HG02763 (cell line): Measurements from ENCODE around the gene EGFR.
"Not testable (repeated sequence)": the region's sequence is repeated elsewhere in the genome, so short reads cannot be mapped to it uniquely, and the experiment has no call there.

Experiments
- ATAC-seq: cut with Tn5 transposase; IDR thresholded peaks from one replicate; pipeline ENCODE4 v1.9.1; 2021; ENCODE audit warnings: mild to moderate bottlenecking, moderate library complexity; ENCODE audit not compliant: unreplicated experiment

Gene EGFR

DNA sequence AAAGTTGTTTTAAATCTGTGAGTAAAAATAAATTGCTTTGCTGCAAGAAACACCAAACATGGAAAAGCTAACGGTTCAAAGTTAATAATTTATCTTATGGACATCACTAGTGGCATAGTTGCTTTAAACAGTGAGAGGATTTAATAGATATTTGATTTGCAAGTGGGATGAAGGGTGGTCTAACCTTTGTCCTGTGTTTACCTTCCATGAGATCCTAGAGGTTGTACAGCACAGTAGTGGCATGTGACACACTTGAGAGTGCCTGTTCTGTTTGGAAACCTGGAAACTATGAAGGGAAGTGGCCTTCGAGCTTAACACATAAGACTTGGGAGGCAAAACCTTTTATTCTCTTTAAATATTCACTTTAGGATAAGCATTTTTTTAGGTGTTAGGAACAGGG lies 16.0 kb downstream of the EGFR start:
- no peak for ATAC-seq

DNA sequence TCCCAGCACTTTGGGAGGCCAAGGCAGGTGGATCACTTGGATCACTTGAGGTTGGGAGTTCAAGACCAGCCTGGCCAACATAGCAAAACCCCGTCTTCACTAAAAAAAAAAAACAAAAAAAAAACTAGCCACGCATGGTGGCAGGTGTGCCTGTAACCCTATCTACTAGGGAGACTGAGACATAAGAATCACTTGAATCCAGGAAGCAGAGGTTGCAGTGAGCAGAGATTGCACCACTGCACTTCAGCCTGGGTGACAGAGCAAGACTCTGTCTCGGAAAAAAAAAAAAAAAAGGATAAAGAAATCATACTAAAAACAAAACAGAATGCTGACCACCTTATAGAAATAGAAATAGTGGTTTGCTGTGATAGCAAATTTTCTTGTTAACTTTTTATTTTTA lies 16.6 kb downstream of the EGFR start:
- ATAC-seq, result not testable (repeated sequence)

DNA sequence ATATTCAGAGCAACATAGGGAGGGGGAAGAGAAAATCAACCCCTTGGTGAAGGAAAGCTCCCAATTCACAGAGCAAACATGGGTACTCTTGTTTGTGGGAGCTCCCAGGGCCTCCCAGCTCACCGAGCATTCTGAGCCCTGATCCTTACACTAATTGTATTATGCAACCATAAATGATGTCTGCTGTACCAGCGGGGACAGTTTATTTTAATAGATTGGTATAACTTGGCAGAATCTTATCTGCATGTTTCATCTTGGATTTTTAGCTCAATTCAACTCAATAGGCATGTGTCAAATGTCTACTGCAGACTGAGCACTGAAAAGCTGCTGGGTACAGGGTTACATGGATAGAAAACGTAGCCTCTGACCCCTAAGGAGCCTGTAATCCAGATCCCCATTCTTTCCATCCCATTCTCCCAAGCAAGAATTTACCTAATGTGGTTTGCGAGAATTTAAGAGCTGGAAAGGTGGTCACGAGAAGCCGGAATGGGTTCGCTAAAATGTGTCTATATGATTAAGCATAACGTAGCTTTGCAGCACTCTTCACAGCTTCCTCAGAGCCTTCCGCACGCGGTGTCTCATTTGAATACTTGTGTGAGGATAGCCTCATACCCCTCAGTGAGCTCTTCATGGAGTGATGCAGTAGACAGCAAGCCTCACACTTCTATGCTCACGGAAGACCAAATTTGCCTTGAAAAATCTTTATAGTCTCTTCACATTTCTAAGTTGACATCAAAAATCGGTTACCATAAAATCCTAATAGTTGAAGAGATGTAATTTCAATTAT lies 18.3 kb downstream of the EGFR start:
- ATAC-seq, result no peak

DNA sequence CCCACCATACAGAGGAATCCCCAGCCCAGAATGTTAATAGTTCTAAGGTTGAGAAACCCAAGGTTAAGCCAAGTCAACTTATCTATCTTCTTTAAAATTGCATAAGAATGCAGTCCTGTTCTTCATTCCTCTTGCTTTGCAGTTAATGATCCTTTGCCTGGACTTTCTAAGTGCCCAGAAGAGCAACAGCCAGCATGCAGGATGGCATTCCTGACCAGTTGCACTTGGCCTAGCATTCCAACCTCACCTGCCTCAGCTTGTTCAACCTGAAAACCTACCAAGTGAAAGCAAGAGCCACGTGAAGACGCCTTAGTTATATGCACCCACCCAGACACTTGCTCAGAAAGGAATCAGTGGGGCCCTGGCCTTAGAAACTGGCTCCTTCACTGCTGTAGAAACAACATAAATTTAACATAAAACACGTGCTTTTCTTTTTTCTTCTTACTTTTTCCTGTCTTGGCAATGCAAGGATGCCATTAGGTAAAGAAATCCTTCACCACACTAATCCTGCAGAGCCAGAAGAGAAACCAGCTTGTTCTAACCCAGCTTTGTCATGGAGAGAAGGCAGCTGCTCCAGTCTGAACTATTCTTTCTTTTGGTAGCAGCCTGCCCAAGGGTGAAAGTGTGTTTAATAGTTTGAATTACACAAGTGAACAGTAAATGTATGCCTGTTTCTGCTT lies 25.0 kb downstream of the EGFR start:
- ATAC-seq, result no peak

DNA sequence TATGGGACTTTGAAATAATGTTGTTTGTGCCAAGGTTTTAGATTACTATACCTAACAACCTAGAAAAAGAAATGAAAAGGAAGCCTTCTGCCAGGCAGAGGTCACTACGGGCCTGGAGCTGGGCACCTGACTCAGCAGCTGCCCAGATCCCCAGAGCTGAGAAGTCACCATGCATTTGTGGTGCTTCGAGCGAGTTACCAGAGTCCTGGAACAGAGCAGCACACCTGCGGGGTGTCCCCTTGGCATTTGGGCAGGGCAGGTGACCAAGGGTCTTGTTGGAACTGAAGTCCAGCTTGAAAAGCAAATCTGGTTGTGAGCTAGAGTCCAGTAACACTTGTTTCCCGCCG lies 25.5 kb downstream of the EGFR start:
- ATAC-seq, result no peak

DNA sequence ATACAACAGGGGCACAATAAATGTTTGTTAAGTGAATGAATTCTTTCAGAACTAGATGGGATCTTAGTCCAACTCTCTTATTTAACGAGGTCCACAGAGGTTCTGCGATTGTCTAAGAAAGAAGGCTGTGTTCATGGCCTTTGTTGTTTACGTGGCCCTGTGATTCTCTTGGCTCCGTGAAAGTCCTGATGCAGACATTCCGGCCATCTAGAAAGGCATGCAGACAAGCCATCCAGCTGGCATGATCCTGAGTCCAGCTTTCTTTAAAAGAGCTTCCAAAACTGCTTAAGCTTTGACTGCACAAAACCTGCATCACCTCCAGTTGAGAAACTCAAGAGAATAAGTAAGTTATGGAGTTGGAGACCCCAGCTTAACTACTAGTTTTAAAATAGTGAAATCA lies 26.0 kb downstream of the EGFR start:
- no peak for ATAC-seq

DNA sequence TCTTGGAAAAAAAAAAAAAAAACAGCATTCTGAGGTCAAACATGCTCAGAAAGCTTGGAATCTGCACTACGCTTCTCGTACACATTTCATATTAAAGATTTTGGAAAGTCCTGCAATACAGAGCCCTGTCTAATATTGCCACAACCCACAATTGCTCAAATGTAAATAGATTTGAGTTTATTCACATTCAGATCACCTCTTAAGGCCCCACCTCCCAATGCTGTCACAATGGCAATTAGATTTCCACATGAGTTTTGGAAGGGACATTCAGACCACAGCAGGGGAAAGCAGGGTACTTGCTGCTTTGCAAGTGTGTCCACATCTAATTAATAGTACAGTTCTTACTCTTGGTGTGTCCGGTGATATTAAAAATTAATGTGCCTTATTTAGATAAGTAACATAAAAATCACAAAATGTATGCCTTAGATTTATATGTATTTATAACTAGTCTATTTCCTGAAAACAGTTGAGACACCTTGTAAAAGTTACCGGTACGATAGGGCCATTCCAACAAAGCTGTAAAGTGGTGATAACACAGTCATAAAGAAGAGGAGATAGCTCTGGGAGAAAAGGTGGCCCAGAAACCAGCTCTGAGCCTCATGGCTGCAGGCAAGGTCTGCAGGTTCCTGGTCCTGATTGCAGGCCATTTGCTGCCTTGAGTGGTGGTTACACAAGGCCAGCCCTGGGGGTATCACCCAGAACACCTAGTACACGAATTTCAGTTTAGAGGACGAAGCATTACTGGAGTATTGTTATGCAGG lies 27.9 kb downstream of the EGFR start:
- ATAC-seq, result no peak

DNA sequence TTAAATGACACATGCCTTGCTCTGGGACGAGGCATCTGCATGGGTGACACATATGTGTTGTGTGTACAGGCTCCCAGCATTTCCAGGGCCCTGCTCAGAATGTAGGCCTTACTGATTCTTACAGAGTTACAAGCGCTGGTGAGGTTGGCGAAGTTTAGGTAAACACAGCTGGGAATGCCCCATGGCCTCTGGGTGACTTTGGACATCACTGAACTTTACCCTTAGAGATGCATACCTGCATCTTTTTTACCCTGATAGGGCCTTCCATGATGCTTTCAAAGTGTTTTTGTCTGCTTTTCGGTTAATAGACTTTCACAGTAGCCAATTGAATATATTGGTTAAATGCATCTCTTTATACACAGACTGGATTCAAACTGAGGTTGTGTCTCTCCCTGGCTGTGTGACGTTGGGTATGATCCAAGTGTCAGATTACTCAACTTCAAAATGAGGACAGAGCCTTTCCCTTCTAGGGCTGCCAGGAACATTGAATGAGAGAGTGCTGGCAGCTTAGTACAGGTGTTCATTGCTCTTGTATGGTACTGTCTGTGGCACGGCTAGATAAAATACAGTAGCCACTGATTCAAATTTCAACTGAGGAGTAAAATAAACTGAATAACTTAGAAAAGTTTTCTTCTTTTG lies 29.5 kb downstream of the EGFR start:
- no peak for ATAC-seq

DNA sequence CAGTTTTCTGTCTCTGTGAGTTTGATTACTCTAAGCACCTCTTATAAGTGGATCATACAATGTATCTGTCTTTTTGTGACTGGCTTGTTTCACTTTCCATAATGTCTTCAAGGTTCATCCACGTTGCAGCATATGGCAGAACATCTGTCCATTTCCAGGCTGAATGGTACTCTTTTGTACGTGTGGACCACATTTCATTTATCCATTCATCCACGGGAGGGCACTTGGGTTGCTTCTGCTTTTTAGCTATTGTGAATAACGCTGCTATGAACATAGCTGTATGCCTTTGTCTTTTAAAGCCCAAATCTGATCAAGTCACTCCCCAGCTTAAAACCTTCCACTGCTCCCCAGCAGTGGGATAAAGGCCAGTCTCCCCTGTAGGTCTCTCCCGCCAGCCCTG lies 31.5 kb downstream of the EGFR start:
- no peak for ATAC-seq

DNA sequence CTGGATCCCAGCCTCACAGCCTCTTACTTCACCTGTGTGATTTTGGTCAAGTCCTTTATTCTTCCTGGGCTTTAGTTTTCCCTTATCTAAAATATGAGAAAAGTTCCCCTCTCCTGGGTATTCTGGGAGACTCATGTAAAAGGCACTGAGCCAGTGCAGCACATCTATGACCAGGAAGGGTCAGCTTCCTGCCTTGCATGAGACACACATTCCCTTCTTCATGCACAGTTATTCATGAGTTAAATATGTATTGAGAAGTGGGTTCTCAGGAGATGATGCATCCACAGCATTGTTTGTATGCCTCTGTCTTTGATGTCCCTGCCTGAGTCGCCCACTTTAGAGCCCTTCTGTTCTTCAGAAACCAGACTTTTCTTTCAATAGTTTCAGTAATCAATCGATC lies 33.3 kb downstream of the EGFR start:
- no peak for ATAC-seq

DNA sequence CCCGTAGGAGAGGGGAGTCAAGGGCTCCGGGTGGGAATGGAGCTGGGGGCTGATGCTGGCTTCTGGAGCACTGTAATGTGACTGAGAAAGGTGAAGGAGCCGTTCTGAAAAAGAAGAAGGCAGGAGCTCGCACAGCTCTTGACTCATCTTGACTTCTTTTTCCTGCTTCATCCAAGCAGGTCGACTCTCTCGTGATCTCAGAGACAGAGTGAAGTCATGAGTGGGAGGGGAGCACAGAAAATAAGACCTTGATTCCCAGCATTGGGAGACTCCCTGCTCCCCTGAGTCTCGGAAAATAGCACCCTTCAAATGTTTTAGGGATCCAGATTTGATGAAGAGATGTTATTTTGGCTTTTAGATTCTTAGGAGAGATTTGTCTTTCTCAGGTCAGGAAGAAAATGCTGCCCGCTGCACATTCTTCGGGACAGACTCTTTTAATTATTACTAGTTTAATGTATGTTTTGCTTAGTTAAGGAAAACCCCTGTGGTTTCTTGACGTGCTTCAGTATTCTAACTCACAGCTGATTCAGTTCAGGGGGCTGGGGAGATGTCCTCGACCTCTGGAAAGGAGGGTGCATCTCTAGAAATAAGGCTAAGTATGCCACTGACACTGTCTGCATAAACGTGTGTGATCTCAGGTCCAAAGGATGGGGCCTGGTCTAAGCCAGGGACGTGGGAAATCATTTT lies 34.1 kb downstream of the EGFR start:
- no peak for ATAC-seq

DNA sequence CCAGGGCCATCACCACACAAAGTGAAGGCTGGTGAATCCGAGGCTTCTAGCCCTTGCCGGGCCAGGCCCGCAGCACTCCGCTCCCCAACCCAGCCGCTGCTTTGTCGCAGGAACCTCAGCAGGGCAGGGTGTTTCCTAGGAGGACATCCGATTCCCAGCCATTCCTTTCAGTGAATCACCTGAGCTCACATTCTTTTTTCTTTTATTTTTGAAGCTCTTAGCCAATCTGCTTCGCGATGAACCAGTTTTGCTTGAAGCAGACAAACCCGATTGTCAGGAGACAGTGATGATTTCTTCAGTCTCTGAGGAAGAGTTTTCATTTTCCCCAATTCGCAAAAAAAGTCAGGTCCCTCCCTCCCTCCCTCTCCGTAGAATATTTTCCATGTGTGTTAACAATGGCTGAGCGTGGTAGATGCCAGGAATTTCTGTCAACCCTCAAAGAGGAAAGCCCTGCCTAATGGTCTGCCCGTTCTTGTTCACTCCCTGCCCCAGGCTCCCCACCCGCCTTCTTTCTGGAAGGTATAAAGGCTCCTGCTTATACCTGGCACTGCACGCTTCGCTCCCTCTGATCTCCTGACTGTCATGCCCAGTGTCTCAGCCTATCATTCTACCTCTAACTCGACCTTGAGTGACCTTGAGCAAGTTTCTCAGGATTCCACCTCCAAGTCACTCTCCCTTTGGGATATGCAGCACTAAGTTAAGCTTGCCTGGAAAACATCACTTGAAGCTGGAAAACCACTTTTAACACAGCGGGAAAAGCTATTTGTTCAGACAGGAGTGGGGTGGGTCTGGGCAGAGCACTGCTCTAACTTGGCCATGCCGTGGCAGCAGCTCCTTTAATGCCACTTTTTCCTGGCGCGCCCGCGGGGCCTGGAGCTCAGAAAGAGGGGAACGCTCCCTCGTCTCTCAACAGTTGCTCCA lies 35.1 kb downstream of the EGFR start:
- ATAC-seq, result no peak

DNA sequence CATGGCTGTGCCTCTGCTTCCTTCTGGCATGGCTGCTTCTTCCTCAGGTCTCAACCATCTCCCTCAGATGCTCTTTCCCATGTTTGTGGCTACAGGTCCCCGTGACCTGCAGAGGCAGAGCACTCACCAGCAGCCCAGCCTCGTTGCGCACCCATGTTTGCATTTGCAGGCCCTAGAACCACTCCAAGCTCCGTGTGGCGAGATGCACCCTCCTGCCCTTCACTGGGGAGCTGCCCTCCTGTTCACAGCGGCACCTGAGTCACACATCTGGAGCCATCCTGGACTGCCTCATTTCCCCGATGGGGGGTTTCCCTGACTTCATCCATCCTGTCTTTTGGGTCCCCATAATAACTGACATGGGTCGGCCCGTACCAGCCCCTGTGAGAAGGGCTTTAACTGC lies 35.9 kb downstream of the EGFR start:
- ATAC-seq, result no peak

DNA sequence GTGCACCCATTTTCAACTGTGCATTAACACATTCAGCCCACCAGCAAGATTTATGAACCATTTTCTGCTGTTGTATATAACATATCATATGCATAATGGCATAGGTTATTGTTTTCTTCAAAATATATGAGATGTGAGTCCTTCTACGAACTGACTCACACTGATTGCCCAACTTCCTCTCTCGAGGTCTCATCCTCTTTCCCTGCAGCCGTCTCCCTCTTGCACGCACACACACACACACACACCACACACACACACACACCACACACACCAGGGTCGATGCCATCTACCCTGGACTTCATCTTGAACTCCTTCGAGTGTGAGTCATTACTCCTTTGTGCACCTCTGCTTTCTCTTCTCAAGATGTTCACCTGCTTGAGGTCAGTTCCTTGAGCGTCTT lies 36.7 kb downstream of the EGFR start:
- ATAC-seq, result no peak

DNA sequence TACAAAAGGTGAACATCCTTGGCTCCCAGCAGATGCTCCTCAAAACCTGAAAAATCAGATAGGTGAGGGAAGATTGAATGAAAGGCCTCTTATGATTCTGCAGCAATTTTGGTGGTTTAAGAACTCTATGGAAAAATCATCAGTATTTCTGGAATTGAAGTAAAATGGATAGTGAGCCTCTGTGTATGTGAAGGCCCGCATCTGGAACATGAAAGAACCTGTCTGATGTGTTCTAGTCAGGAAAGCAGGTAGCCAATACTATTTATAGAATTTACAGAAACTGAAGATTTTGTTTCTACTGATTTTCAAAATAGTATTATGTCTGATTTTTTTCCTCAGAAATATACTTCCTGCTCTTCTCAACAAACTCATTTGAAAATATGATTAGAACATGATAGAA lies 37.3 kb downstream of the EGFR start:
- no peak for ATAC-seq

DNA sequence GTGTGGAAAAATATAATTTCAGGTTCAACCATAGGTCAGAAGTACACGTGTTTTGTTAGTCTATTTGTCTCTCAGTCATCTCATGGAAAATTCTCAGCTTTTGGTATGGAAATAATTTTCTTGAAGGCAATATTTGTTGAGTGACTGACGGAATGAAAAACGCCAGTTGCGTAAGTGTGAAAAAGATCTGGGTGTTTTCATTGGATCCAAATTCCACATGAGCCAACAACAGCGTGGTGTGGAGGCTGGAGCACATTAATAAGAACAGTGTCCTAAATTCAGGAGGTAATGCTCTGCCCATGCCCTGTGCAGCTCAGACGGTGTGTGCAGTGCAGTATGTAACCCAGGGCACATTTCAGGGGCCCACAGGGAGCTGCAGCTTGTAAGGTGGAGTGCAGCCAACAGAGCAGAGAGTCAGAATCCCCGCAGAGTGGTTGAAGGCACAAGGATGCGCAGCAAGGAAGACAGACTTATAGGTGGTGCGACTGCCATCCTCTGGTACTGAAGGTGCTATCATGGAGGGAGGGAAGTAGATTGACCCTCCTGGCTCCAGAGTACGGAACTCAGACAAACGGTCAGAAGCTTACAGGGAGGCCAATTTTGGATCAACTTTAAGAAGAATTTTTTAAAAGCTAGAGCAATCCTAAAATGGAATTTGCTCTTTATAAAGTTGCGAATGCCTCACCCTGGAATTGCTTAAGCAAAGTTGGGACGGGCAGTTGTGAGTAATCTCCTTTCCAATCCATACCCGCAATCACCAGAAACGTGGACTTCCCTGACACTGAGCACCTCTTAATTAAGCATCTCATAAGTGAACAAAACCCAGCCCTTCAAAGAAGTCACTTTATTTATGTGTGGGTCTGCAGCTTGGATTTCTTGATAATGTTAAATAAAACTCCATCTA lies 38.0 kb downstream of the EGFR start:
- no peak for ATAC-seq

DNA sequence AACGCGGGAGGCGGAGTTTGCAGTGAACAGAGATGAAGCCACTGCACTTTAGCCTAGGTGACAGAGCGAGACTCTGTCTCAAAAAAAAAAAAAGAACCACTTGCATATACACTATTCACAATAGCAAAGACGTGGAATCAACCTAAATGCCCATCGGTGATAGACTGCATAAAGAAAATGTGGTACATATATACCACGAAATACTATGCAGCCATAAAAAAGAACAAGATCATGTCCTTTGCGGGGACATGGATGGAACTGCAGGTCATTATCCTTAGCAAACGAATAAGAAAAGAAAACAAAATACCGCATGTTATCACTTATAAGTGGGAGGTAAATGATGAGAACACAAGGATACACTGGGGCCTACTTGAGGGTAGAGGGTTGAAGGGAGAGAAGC lies 39.5 kb downstream of the EGFR start:
- no peak for ATAC-seq

DNA sequence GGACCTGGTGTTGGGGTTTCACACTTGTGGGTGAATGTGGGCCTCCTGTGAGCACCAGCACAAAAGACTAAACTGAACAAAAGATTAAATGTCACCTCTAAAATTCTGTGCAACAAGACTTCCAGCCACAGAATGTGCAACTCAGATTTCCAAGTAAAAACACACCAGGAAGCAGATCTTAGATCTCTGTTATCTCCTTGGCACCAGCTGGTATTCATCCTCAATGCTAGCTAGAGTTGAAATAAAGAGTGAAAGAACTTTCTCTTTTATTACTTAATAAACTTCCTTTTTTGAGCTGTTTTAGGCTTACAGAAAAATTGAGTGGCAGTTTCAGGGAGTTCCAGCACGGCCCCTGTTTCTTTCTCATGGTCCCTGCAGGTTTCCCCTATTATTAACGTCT lies 40.2 kb downstream of the EGFR start:
- no peak for ATAC-seq

DNA sequence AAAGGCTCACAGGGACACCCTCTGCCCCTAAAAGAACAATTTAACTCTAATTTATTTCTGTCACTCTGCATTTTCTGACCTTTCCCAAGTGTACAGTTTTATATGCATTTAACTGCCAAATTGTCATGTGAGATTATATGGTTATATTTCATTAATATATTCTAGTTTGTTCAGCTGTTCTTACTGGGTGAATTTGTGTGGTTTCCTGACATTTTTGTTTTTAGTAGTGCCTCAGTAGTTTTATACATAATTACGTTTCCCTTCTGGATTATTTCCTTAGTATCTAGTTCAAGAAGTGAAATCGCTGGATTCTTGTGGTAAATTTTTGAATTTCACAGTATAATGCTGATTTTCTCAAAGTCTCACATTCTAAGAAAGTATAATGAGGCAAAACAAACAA lies 41.3 kb downstream of the EGFR start:
- no peak for ATAC-seq
